ENCODE data around the gene EIF3L. TPM values are rescaled to one million over a fixed set of nuclear protein-coding genes. Genes with fewer than 3 reads are reported as not detected.
A peak's percentile ranks its signal among the peaks of the same experiment; 100 is the strongest.

The EIF3L gene
- polyA plus RNA-seq, 1 of the 3 experiments (the other 2 are of a cell fraction): 478 TPM

DNA sequence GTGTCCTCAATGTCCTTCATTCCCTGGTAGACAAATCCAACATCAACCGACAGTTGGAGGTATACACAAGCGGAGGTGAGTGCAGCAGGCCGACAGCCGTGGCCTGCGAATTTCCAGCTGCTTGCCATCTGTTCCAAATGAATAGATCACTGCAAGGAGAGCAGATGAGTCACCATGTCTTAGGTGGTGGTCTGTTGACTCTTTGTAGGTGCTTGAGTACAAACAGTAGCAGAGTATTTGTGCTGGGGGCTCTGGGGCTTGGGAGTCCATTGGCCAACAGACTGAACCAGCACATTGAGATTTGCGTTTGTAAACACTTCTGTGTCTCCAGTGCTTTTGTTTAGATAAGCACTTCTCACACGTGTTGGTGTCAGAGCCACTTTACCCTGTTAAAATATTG, 21.1 kb downstream of the EIF3L start:
- H3K9me2 ChIP-seq: no peaks in the 10 kb centered on the region
- DNase-seq: no peak
- peaks cover 46 to 82% of the 10 kb centered on the region in 2 experiments for H3K36me3 ChIP-seq (replicated peaks in 1 of 2; ENCODE audit: control insufficient read depth in 1 of 2, insufficient read depth in 2 of 2, low read length in 1 of 2)
- H3K4me2 ChIP-seq: no peak overlapping the region
- POLR2A ChIA-PET: no interaction called here
- TF ChIP-seq JUND (IDR thresholded peaks at IDR 0.05) (no peak), TCF12 (IDR thresholded peaks at IDR 0.05) (peak; percentile 47)
- H3K27ac ChIP-seq (ENCODE audit: low read depth in 2 of 2, low read length in 1 of 2): no peak overlapping the region
- peaks cover 41% of the 10 kb centered on the region; the same call in 1 of the 2 replicates for H3K79me2 ChIP-seq (ENCODE audit: insufficient read depth)
- CTCF ChIA-PET: no interaction called here
- H3K27me3 ChIP-seq (ENCODE audit: insufficient read depth): no peaks in the 10 kb centered on the region
- no peaks in the 10 kb centered on the region for H3K9me3 ChIP-seq
- no peak overlapping the region for H3K4me3 ChIP-seq (ENCODE audit: low read depth in 2 of 2, low read length in 1 of 2)
- no peak overlapping the region for H2AFZ ChIP-seq (ENCODE audit: low read depth)
- no peaks in the 10 kb centered on the region for H3K4me1 ChIP-seq (ENCODE audit: control insufficient read depth in 1 of 2, insufficient read depth in 2 of 2, low read depth in 1 of 2, low read length in 1 of 2)
- 95% methylated on average over 7 of the region's 7 CpGs for WGBS (ENCODE audit: low lambda C conversion rate)
- H3K9ac ChIP-seq: no peak overlapping the region
- no peaks in the 10 kb centered on the region for H4K20me1 ChIP-seq (ENCODE audit: insufficient read depth)
- H3F3A ChIP-seq (replicated peaks; ENCODE audit: insufficient read depth): peaks cover 11% of the 10 kb centered on the region

GRCh38 chr22:37880668-37881440, 31.6 kb downstream of the EIF3L start:
- peaks cover 49% of the 10 kb centered on the region for H4K20me1 ChIP-seq (ENCODE audit: insufficient read depth)
- peak overlapping the region; percentile 3; the same call in 1 of the 2 replicates for H3K9ac ChIP-seq

GRCh38 chr22:37884420-37884819, 35.2 kb downstream of the EIF3L start:
- peaks cover 26 to 65% of the 10 kb centered on the region in 2 experiments for H3K36me3 ChIP-seq (replicated peaks in 1 of 2; ENCODE audit: control insufficient read depth in 1 of 2, insufficient read depth in 2 of 2, low read length in 1 of 2)
- no peaks in the 10 kb centered on the region for H3K9me2 ChIP-seq
- H3K4me3 ChIP-seq (ENCODE audit: low read depth in 2 of 2, low read length in 1 of 2): no peak overlapping the region
- no peaks in the 10 kb centered on the region for H3K9me3 ChIP-seq
- H3F3A ChIP-seq (replicated peaks; ENCODE audit: insufficient read depth): peaks cover 30% of the 10 kb centered on the region
- H2AFZ ChIP-seq (ENCODE audit: low read depth): no peak overlapping the region
- peaks cover 2 to 10% of the 10 kb centered on the region in 2 experiments; a peak in 3 of 4 replicates for H3K4me1 ChIP-seq (ENCODE audit: control insufficient read depth in 1 of 2, insufficient read depth in 2 of 2, low read depth in 1 of 2, low read length in 1 of 2)
- CTCF ChIA-PET: interaction anchor here (0.6 to 1.8 kb wide), 3 partner anchors 9 to 22 kb away, joined by 3 to 14 read pairs (median 3); partner anchors contain the start of gene MICALL1
- 78% methylated on average over 6 of the region's 6 CpGs for WGBS (ENCODE audit: low lambda C conversion rate)
- peaks cover 57% of the 10 kb centered on the region for H3K79me2 ChIP-seq (ENCODE audit: insufficient read depth)
- no peak overlapping the region for H3K9ac ChIP-seq
- no peak for TF ChIP-seq RCOR1 (IDR thresholded peaks at IDR 0.05; ENCODE audit: low read length)
- TF ChIP-seq MEF2A (IDR thresholded peaks at IDR 0.05; ENCODE audit: borderline replicate concordance, low read depth): no peak
- TF ChIP-seq SIN3A (IDR thresholded peaks at IDR 0.05; ENCODE audit: borderline replicate concordance, low read depth, low read length): no peak
- H3K27me3 ChIP-seq (ENCODE audit: insufficient read depth): no peaks in the 10 kb centered on the region
- H4K20me1 ChIP-seq (ENCODE audit: insufficient read depth): peaks cover 50% of the 10 kb centered on the region
- H3K27ac ChIP-seq (ENCODE audit: low read depth in 2 of 2, low read length in 1 of 2): peak overlapping the region; percentile 6 to 39; a peak in 3 of 4 replicates
- POLR2A ChIA-PET: no interaction called here
- DNase-seq: no peak
- H3K4me2 ChIP-seq: peak overlapping the region; percentile 22; the same call in 1 of the 2 replicates

More at GRCh38 chr22:37880668-37881440, 31.6 kb downstream of the EIF3L start:
- peak overlapping the region in 1 of 2 experiments; percentile 70; a peak in 2 of 4 replicates for H3K27ac ChIP-seq (ENCODE audit: low read depth in 2 of 2, low read length in 1 of 2)
- no peak overlapping the region for H2AFZ ChIP-seq (ENCODE audit: low read depth)
- H3K36me3 ChIP-seq (replicated peaks in 1 of 2; ENCODE audit: control insufficient read depth in 1 of 2, insufficient read depth in 2 of 2, low read length in 1 of 2): peaks cover 33 to 63% of the 10 kb centered on the region in 2 experiments
- no peak for DNase-seq
- WGBS (ENCODE audit: low lambda C conversion rate): 56% methylated on average over 6 of the region's 6 CpGs
- H3K9me2 ChIP-seq: no peaks in the 10 kb centered on the region
- no peaks in the 10 kb centered on the region for H3K9me3 ChIP-seq
- peaks cover 30% of the 10 kb centered on the region for H3F3A ChIP-seq (replicated peaks; ENCODE audit: insufficient read depth)
- CTCF ChIA-PET: interaction anchor here (0.7 to 4.5 kb wide), 3 partner anchors 12 to 63 kb away, joined by 3 to 33 read pairs (median 11); no protein-coding TSS in a partner anchor
- H3K4me2 ChIP-seq: peak overlapping the region; percentile 53; the same call in 1 of the 2 replicates
- peaks cover 84% of the 10 kb centered on the region for H3K79me2 ChIP-seq (ENCODE audit: insufficient read depth)
- H3K4me3 ChIP-seq (ENCODE audit: low read depth in 2 of 2, low read length in 1 of 2): no peak overlapping the region
- POLR2A ChIA-PET: interaction anchor here (0.7 kb wide), 1 partner anchor 25 kb away, joined by 5 read pairs; no protein-coding TSS in a partner anchor
- H3K4me1 ChIP-seq (ENCODE audit: control insufficient read depth in 1 of 2, insufficient read depth in 2 of 2, low read depth in 1 of 2, low read length in 1 of 2): peaks cover 2 to 10% of the 10 kb centered on the region in 2 experiments; a peak in 3 of 4 replicates
- TF ChIP-seq YY1 (IDR thresholded peaks at IDR 0.05; ENCODE audit: low read depth): no peak
- TF ChIP-seq TCF12 (IDR thresholded peaks at IDR 0.05): no peak
- TF ChIP-seq FOSL2 (IDR thresholded peaks at IDR 0.05; ENCODE audit: borderline replicate concordance, low read depth): peak; percentile 67
- peak; percentile 61; the same call in 1 of the 2 replicates for TF ChIP-seq JUND (IDR thresholded peaks at IDR 0.05)
- no peaks in the 10 kb centered on the region for H3K27me3 ChIP-seq (ENCODE audit: insufficient read depth)

Measured in SK-N-SH (cell line).